ENCODE measurements around the gene MYCN. TPM values are rescaled to one million over a fixed set of nuclear protein-coding genes. Genes with fewer than 3 reads are reported as not detected.
"Not testable (repeated sequence)": the region's sequence is repeated elsewhere in the genome, so short reads cannot be mapped to it uniquely, and the experiment has no call there.

Gene MYCN
- polyA plus RNA-seq, 1 experiment, result not detected

- ChIA-PET POLR2A (no interaction called here), CTCF (no interaction called here)
- H3K27me3 ChIP-seq (ENCODE audit: control insufficient read depth, insufficient read depth, low read length), result no peaks in the 10 kb centered on the region
These were observed 19.7 kb upstream of the MYCN start for GRCh38 chr2:15920696-15921095.

GRCh38 chr2:15923597-15923996 is 16.8 kb upstream of the MYCN start:
- no peak for DNase-seq (ENCODE audit: low read depth, low spot score)
- Histone ChIP-seq H3K27me3 (ENCODE audit: control insufficient read depth, insufficient read depth, low read length) (no peaks in the 10 kb centered on the region), H3K4me3 (ENCODE audit: low read depth, low read length) (no peak overlapping the region), H3K9me3 (ENCODE audit: control insufficient read depth, insufficient read depth, low read length) (peaks cover 36% of the 10 kb centered on the region), H3K27ac (ENCODE audit: low read depth, low read length) (no peak overlapping the region)
- CTCF ChIA-PET, result no interaction called here
- no peak for TF ChIP-seq CTCF (IDR thresholded peaks at IDR 0.05; ENCODE audit: low read depth, low read length)
- POLR2A ChIA-PET, result no interaction called here

More at GRCh38 chr2:15920696-15921095, 19.7 kb upstream of the MYCN start:
- H3K9me3 ChIP-seq (ENCODE audit: control insufficient read depth, insufficient read depth, low read length), result peaks cover 38% of the 10 kb centered on the region
- H3K4me3 ChIP-seq (ENCODE audit: low read depth, low read length), result no peak overlapping the region
- DNase-seq (ENCODE audit: low read depth, low spot score), result no peak
- no peak for TF ChIP-seq CTCF (IDR thresholded peaks at IDR 0.05; ENCODE audit: low read depth, low read length)
- H3K27ac ChIP-seq (ENCODE audit: low read depth, low read length), result no peak overlapping the region

GRCh38 chr2:15925819-15926218 is 14.5 kb upstream of the MYCN start:
- POLR2A ChIA-PET, result no interaction called here
- H3K27ac ChIP-seq (ENCODE audit: low read depth, low read length), result no peak overlapping the region
- no peak for TF ChIP-seq CTCF (IDR thresholded peaks at IDR 0.05; ENCODE audit: low read depth, low read length)
- H3K4me3 ChIP-seq (ENCODE audit: low read depth, low read length), result no peak overlapping the region
- DNase-seq (ENCODE audit: low read depth, low spot score), result no peak
- CTCF ChIA-PET, result no interaction called here
- H3K27me3 ChIP-seq (ENCODE audit: control insufficient read depth, insufficient read depth, low read length), result no peaks in the 10 kb centered on the region
- peaks cover 31% of the 10 kb centered on the region for H3K9me3 ChIP-seq (ENCODE audit: control insufficient read depth, insufficient read depth, low read length)

GRCh38 chr2:15926252-15926651 is 14.1 kb upstream of the MYCN start:
- Histone ChIP-seq H3K27me3 (ENCODE audit: control insufficient read depth, insufficient read depth, low read length) (no peaks in the 10 kb centered on the region), H3K27ac (ENCODE audit: low read depth, low read length) (no peak overlapping the region), H3K4me3 (ENCODE audit: low read depth, low read length) (no peak overlapping the region), H3K9me3 (ENCODE audit: control insufficient read depth, insufficient read depth, low read length) (peaks cover 28% of the 10 kb centered on the region)
- CTCF ChIA-PET, result no interaction called here
- DNase-seq (ENCODE audit: low read depth, low spot score), result no peak
- TF ChIP-seq CTCF (IDR thresholded peaks at IDR 0.05; ENCODE audit: low read depth, low read length), result no peak
- POLR2A ChIA-PET, result no interaction called here

GRCh38 chr2:15927551-15928218 is 12.7 kb upstream of the MYCN start:
- ChIA-PET CTCF (interaction anchor here (0.7 kb wide), 1 partner anchor 681 kb away, joined by 4 read pairs; no protein-coding TSS in a partner anchor), POLR2A (no interaction called here)
- no peak overlapping the region for H3K4me3 ChIP-seq (ENCODE audit: low read depth, low read length)

GRCh38 chr2:15929008-15929407 is 11.3 kb upstream of the MYCN start:
- H3K9me3 ChIP-seq (ENCODE audit: control insufficient read depth, insufficient read depth, low read length), result peaks cover 14% of the 10 kb centered on the region; the same call in 1 of the 2 replicates
- POLR2A ChIA-PET; CTCF ChIA-PET; H3K27ac ChIP-seq (ENCODE audit: low read depth, low read length); H3K27me3 ChIP-seq (ENCODE audit: control insufficient read depth, insufficient read depth, low read length); H3K4me3 ChIP-seq (ENCODE audit: low read depth, low read length); DNase-seq (ENCODE audit: low read depth, low spot score): not testable (repeated sequence)

More at GRCh38 chr2:15927551-15928218, 12.7 kb upstream of the MYCN start:
- TF ChIP-seq CTCF (IDR thresholded peaks at IDR 0.05; ENCODE audit: low read depth, low read length), result no peak
- Histone ChIP-seq H3K9me3 (ENCODE audit: control insufficient read depth, insufficient read depth, low read length) (peaks cover 18% of the 10 kb centered on the region; the same call in 1 of the 2 replicates), H3K27ac (ENCODE audit: low read depth, low read length) (no peak overlapping the region), H3K27me3 (ENCODE audit: control insufficient read depth, insufficient read depth, low read length) (no peaks in the 10 kb centered on the region)
- no peak for DNase-seq (ENCODE audit: low read depth, low spot score)
